ENCODE data around the gene RNF149. TPM values are rescaled to one million over a fixed set of nuclear protein-coding genes. Genes with fewer than 3 reads are reported as not detected.
"Not testable (repeated sequence)": the region's sequence is repeated elsewhere in the genome, so short reads cannot be mapped to it uniquely, and the experiment has no call there.

RNF149 gene
- polyA plus RNA-seq, 1 experiment: 20.8 TPM

DNA sequence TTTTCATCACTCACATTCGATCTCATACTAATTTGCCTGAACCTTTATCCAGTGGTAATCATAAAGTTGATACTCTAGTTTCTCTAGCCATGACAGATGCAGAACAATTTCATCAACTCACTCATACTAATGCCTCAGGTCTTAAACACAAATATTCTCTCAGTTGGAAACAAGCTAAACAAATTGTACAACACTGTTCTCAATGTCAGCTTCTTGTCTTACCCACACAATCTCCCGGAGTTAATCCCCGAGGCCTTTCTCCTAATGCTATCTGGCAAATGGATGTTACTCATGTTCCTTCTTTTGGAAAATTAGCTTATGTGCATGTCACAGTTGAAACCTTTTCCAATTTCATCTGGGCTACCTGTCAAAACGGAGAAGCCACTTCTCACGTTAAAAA, 67.3 kb downstream of the RNF149 start:
- Histone ChIP-seq H3K27me3 (ENCODE audit: control insufficient read depth, insufficient read depth, low read length) (no peaks in the 10 kb centered on the region), H3K36me3 (ENCODE audit: control insufficient read depth, insufficient read depth, low read length) (no peaks in the 10 kb centered on the region), H3K4me3 (ENCODE audit: low read depth, low read length) (no peak overlapping the region)
- no peak for DNase-seq (ENCODE audit: low read depth)
- CTCF ChIA-PET: interaction anchor here (0.8 to 2.6 kb wide), 7 partner anchors 8 to 124 kb away, joined by 3 to 18 read pairs (median 4); partner anchors contain the start of gene CNOT11
- POLR2A ChIA-PET: no interaction called here
- TF ChIP-seq, protein P1, sequence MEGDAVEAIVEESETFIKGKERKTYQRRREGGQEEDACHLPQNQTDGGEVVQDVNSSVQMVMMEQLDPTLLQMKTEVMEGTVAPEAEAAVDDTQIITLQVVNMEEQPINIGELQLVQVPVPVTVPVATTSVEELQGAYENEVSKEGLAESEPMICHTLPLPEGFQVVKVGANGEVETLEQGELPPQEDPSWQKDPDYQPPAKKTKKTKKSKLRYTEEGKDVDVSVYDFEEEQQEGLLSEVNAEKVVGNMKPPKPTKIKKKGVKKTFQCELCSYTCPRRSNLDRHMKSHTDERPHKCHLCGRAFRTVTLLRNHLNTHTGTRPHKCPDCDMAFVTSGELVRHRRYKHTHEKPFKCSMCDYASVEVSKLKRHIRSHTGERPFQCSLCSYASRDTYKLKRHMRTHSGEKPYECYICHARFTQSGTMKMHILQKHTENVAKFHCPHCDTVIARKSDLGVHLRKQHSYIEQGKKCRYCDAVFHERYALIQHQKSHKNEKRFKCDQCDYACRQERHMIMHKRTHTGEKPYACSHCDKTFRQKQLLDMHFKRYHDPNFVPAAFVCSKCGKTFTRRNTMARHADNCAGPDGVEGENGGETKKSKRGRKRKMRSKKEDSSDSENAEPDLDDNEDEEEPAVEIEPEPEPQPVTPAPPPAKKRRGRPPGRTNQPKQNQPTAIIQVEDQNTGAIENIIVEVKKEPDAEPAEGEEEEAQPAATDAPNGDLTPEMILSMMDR (IDR thresholded peaks at IDR 0.05; ENCODE audit: insufficient read depth, low read depth, low read length): no peak

DNA sequence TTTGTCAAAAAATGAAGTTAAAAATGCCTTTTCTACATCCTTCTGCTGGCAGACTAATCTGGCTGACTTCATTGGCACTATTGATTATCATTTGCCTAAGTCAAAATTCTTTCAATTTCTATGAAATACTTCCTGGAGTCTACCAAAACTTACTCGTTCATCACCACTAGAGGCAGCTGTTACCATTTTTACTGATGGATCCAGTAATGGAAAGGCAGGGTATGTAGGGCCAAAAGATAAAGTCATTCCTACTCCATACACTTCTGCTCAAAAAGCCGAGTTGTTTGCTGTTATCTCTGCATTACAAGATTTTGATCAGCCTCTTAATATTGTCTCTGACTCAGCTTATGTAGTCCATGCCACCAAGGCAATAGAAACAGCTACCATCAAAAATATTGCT, 67.8 kb downstream of the RNF149 start:
- H3K36me3 ChIP-seq (ENCODE audit: control insufficient read depth, insufficient read depth, low read length); POLR2A ChIA-PET; H3K27me3 ChIP-seq (ENCODE audit: control insufficient read depth, insufficient read depth, low read length); H3K4me3 ChIP-seq (ENCODE audit: low read depth, low read length); DNase-seq (ENCODE audit: low read depth): not testable (repeated sequence)
- TF ChIP-seq, protein P1 (IDR thresholded peaks at IDR 0.05; ENCODE audit: insufficient read depth, low read depth, low read length): peak; percentile 58
- CTCF ChIA-PET: interaction anchor here (0.8 to 2.6 kb wide), 7 partner anchors 9 to 124 kb away, joined by 3 to 18 read pairs (median 4); partner anchors contain the start of gene CNOT11

DNA sequence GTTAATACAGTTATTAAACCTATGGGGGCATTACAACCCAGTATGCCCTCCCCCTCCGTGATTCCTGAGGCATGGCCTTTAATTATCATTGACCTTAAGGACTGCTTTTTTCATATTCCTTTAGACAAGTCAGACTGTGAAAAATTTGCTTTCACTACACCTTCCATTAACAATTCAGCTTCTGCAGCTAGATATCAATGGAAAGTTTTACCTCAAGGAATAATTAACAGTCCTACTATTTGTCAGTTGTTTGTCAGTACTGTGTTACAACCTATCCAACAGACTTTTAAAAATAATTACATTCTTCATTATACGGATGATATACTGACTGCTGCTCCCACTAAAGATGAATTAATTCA, 68.8 kb downstream of the RNF149 start:
- H3K27me3 ChIP-seq (ENCODE audit: control insufficient read depth, insufficient read depth, low read length); POLR2A ChIA-PET; H3K36me3 ChIP-seq (ENCODE audit: control insufficient read depth, insufficient read depth, low read length); DNase-seq (ENCODE audit: low read depth); H3K4me3 ChIP-seq (ENCODE audit: low read depth, low read length): not testable (repeated sequence)
- CTCF ChIA-PET: interaction anchor here (0.9 to 2.6 kb wide), 4 partner anchors 8 to 103 kb away, joined by 4 to 18 read pairs (median 7); partner anchors contain the start of gene CNOT11

DNA sequence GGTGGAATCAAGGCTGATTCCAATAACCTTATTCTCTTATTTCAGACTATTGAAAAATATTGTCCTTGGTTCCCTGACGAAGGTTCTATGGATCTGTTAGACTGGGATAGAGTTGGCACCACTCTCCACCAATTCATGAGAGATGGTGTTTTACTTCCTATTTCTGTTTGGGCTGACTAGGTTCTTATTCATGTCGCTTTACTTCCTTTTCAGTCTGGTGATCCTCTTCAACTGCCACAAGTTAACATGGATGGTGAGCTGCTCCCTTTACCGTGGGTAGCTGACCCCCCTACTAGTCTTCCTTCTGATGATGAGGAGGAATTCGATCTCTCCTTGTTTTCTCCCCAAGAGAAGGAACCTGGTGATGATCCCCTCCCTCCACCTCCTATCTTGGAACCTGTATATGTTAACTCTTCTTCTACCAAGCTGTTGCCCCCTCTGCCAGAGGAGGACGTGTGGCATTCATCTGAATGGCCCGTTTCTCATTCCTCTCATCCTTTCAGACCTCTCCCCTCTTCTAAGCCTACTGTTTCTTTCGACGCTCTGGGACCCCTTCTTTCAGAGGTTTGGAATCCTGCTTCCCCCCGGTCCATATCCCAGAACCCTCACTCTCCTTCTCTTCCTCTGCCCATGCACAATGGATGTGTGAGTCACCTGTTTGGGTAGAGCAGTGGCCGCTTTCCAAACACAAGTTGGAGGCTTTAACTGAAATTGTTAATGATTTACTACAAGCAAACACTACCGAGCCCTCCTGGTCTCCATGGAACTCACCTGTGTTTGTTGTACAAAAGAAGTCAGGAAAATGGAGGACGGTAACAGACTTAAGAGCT, 69.4 kb downstream of the RNF149 start:
- ChIA-PET CTCF (interaction anchor here (0.9 to 2.6 kb wide), 4 partner anchors 8 to 103 kb away, joined by 4 to 18 read pairs (median 7); partner anchors contain the start of gene CNOT11), POLR2A (no interaction called here)
- Histone ChIP-seq H3K4me3 (ENCODE audit: low read depth, low read length) (no peak overlapping the region), H3K27me3 (ENCODE audit: control insufficient read depth, insufficient read depth, low read length) (no peaks in the 10 kb centered on the region), H3K36me3 (ENCODE audit: control insufficient read depth, insufficient read depth, low read length) (no peaks in the 10 kb centered on the region)
- DNase-seq (ENCODE audit: low read depth): no peak
- TF ChIP-seq, protein P1 (IDR thresholded peaks at IDR 0.05; ENCODE audit: insufficient read depth, low read depth, low read length): no peak

DNA sequence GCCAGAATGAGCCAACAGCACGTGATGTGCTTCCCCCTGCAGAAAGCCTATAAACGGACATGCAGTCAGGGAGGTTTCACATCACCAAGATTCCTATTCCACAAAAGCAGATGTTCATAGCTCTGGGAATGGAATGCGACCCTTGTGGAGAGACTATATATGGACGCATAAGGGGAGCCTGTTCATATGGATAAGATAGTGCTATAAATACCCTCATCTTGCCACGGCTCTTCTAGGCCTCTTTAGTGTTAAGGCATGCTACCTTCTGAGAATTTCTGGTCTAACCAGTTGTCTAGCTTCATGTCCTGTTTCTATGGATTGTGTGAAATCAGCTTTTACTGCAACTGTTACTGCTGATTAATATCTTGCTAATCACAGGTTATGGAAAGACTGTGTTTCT, 70.6 kb downstream of the RNF149 start:
- POLR2A ChIA-PET; H3K36me3 ChIP-seq (ENCODE audit: control insufficient read depth, insufficient read depth, low read length); H3K4me3 ChIP-seq (ENCODE audit: low read depth, low read length); H3K27me3 ChIP-seq (ENCODE audit: control insufficient read depth, insufficient read depth, low read length); DNase-seq (ENCODE audit: low read depth): not testable (repeated sequence)
- CTCF ChIA-PET: interaction anchor here (1.2 to 1.7 kb wide), 2 partner anchors 11 to 49 kb away, joined by 3 to 4 read pairs; no protein-coding TSS in a partner anchor

DNA sequence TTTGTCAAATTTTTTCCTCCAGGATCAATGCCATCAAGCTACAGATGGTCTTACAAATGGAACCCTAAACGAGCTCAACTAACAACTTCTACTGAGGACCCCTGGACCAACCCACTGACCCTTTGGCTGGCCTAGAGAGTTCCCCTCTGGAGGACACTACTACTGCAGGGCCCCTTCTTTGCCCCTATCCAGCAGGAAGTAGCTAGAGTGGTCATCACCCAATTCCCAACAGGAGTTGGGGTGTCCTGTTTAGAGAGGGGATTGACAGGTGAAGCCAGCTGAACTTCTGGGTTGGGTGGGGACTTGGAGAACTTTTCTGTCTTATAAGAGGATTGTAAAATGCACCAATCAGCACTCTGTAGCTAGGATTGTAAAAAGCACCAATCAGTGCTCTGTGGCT, 72.5 kb downstream of the RNF149 start:
- H3K4me3 ChIP-seq (ENCODE audit: low read depth, low read length); H3K36me3 ChIP-seq (ENCODE audit: control insufficient read depth, insufficient read depth, low read length); POLR2A ChIA-PET; H3K27me3 ChIP-seq (ENCODE audit: control insufficient read depth, insufficient read depth, low read length); DNase-seq (ENCODE audit: low read depth): not testable (repeated sequence)
- CTCF ChIA-PET: interaction anchor here (1.2 kb wide), 1 partner anchor 16 kb away, joined by 3 read pairs; the partner anchor contains the start of gene CNOT11

Measured in BJ (cell line).